Upper lobe of left lung (tissue), 4 donors: Measurements from ENCODE around the gene SLC66A2.

Experiments used
- CTCF ChIP-seq, 6 experiments: fragments of 450-650 bp in 4 of 6; fragments of 200-600 bp in 2 of 6; sonication (generic) in 2 of 6; IDR thresholded peaks; one replicate each; pipeline ENCODE4 v1.5.1; 2016 to 2019; ENCODE audit warnings: antibody characterized with exemption in 6 of 6
- EP300 ChIP-seq, 4 donors: sonication (generic); formaldehyde crosslinking; IDR thresholded peaks; one replicate each; pipeline ENCODE4 v1.5.1; 2017; ENCODE audit warnings: antibody characterized with exemption in 4 of 4, control low read depth in 2 of 4
- POLR2A ChIP-seq, 4 donors: fragments of 450-650 bp; IDR thresholded peaks; one replicate each; pipeline ENCODE4 v1.5.1; 2016 to 2017; ENCODE audit warnings: antibody characterized with exemption in 4 of 4, mild to moderate bottlenecking in 2 of 4
- POLR2AphosphoS5 ChIP-seq, 2 donors: sonication (generic); formaldehyde crosslinking; IDR thresholded peaks; one replicate each; pipeline ENCODE4 v1.5.1; 2017; ENCODE audit warnings: antibody characterized with exemption in 2 of 2

DNA sequence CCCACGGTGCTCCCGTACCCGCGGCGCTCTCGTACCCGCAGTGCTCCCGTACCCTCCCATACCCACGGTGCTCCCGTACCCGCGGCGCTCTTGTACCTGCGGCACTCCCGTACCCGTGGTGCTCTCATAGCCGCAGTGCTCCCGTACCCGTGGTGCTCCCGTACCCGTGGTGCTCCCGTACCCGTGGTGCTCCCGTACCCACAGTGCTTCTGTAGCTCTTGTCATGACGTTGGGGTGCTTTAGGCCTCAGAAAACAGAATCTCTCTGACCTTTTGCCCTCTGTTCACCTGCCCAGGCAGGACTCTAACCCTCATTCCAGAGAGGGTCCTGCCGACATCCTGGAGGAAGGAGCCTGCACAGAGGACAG is 35.3 kb downstream of the SLC66A2 start:
- TF ChIP-seq CTCF (IDR thresholded peaks at IDR 0.05) (no peak), POLR2AphosphoS5 (IDR thresholded peaks at IDR 0.05) (no peak), EP300 (IDR thresholded peaks at IDR 0.05) (no peak), POLR2A (IDR thresholded peaks at IDR 0.05) (no peak)
